Measurements from ENCODE around the gene YIPF1.
"Not testable (repeated sequence)": the region's sequence is repeated elsewhere in the genome, so short reads cannot be mapped to it uniquely, and the experiment has no call there.

YIPF1 gene

DNA sequence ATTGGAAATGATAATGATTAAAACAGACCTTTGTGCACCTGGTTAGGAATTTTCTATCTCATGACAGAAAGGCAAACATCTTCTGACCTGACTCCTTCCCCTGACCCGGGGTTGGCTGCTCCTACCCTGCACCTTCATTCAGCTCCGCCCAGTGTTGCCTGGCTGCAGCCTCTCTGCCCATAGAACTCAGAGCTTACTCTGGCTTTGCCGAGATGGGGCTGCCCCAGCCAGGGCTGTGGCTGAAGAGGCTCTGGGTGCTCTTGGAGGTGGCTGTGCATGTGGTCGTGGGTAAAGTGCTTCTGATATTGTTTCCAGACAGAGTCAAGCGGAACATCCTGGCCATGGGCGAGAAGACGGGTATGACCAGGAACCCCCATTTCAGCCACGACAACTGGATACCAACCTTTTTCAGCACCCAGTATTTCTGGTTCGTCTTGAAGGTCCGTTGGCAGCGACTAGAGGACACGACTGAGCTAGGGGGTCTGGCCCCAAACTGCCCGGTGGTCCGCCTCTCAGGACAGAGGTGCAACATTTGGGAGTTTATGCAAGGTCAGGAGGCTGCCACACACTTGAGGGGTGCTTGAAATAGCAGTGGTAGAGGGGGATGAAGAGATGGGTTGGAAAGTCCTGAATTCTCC lies 4.5 kb upstream of the YIPF1 start, which contains the start of gene DIO1:
TSS of gene DIO1 (plus strand) at position 189 of the 638 bp plus-strand sequence. CDS start at position 213, 24 bp downstream.
- DNase-seq: no peak

DNA sequence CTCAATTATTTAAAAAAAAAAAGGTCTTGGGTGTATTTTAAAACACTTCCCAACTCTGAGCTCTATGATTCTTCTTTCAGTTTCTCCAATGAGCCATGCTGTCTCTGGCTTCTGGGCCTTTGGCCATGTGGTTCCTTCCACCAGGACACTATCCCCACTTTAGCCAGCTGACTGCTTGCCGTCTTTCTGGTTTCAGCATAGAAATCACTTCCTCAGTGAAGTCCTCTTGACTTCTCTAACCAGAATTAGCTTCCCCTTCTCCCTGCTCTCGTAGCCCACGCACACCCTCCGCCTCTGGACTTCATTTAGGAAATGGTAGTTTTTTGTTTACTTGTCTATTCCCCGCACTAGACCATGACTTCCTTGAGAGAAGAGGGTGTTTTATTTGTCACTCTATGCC lies 3.3 kb upstream of the YIPF1 start:
- DNase-seq: peak; percentile 6 to 31

DNA sequence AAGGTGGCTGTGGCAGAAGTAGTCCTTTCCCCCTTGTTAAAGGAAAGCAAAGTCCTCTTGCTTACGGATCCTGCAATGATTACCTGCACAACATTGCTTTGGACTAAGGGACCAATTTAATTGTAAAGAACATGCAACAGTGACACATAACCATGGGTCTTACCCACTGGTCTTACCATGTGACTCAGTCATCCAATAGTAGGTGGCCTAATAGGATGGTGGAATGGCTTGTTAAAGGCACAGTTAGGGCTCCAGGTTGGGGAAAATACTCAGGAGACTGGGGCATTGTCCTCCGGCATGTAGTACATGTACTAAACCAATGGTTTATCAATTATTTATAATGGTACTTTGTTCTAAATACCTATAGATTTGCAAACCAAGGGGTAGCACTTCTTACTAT lies 2.1 kb upstream of the YIPF1 start:
- DNase-seq: no peak

DNA sequence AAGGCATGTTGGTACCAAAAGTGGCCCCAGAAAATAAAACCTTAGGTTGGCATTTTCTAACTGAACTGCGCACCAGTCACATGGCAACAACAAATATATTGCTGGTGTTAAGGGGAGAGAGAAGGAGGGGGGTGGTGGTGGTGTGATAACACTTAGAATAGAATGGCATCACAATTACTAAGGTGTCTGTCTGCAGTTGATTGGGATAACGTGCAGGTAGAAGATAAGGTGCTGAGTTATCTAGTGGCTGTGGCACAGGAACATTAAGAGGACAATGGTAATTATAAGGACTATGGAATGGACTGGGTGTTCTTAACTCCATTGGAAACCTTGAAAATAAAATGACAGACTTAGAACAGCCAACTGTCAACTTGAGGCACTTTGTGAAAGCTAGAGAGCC lies 1.4 kb upstream of the YIPF1 start:
- no peak for DNase-seq

DNA sequence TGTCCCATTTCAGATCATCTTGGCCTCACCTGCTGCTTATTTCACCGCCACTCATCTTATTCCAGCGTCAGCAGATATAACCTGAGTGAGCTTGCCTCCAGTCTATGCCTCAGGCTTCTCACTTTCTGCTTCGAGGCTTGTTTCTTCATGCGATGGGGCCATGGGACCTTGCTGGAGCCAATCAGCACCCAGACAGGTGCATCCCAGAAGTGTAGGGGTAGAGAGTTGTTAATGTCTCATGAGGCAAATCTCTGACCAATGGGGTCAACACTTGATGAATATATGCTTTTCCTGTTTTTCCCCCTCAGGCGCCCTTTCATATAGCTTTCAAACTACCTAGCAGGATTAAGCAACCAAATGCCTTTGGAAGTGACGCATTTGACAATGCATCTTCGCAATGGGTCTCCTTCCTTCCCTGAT lies 935 bp upstream of the YIPF1 start:
- DNase-seq: no peak

DNA sequence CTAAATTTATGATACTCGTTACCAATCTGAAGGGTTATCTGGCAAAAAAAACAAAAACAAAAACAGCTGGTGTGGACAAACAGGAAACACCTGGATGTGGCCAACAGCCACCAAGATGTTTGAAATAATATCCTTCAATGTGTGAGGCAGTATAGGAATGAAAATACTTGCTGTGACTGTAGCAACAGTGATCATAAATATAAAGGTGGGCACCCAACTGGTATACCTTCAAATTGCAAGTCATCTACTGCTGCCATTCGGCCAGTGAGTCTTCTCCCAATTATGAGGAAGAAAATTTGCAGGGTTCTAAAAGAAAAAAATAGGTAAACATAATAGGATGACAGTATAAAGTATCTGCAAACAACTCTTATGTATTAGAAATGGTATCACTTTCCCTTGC lies 916 bp downstream of the YIPF1 start:
- no peak for DNase-seq

DNA sequence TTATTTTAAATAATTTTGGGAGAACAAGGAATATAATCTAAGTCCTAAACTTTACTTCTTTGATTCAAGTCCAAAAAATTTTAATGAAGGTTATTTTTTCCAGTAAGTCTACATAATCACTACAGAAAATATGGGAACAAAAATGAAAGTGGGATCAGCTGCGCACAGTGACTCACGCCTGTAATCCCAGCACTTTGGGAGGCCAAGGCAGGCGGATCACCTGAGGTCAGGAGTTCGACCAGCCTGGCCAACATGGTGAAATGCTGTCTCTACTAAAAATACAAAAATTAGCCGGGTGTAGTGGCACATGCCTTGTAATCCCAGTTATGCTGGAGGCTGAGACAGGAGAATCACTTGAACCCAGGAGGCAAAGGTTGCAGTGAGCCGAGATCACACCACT lies 6.0 kb downstream of the YIPF1 start:
- DNase-seq: not testable (repeated sequence)

DNA sequence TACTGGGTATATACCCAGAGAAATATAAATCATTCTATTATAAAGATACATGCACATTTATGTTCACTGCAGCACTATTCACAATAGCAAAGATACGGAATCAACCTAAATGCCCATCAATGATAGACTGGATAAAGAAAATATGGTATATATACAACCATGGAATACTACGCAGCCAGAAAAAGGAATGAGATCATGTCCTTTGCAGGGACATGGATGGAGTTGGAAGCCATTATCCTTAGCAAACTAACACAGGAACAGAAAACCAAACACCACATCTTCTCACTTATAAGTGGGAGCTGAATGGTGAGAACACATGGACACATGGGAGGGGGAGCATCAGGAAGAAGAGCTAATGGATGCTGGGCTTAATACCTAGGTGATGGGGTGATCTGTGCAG lies 7.7 kb downstream of the YIPF1 start:
- DNase-seq: not testable (repeated sequence)

DNA sequence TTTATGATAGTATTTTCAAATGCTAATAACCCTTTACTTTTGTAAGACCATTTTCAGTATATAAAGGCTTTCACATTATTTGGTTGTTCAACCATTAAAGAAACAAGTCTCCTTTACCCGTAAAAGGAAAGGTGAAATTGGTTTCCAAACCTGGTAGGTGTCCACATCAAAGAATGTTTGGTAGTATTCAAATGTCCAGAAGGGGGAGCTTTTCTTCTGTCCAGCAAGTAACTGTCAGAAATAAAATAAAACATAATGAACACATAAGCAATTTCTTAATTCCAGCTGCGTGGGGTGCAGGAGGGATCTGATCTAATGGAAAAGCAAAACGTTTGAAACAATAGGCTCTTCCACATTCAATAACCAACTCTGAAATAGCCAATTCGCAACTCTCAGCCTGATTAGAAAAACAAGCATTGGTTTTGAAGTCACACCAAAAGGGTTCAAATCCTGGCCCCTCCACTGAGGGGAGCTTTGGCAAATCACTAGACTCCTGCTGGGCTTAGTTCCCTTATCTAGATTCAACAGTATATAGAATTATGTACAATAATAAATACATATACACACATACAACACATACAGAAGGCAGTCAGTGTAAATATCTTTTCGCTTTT lies 11.0 kb downstream of the YIPF1 start:
- peak in 1 of 2 donors; percentile 52 for DNase-seq

DNA sequence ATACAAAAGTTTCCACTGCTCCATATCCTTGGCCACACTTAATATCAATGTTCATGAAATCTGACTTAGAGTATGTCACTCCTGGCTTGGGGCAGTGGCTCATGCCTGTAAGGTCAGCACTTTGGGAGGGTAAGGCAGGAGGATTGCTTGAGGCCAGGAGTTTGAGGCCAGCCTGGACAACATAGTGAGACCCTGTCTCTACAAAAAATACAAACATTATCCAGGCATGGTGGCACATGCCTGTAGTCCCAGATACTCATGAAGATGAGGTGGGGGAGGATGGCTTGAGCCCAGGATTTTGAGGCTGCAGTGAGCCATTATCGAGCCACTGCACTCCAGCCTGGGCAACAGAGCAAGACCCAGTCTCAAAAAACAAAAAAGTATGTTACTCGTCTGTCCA lies 14.4 kb downstream of the YIPF1 start:
- DNase-seq: not testable (repeated sequence)

DNA sequence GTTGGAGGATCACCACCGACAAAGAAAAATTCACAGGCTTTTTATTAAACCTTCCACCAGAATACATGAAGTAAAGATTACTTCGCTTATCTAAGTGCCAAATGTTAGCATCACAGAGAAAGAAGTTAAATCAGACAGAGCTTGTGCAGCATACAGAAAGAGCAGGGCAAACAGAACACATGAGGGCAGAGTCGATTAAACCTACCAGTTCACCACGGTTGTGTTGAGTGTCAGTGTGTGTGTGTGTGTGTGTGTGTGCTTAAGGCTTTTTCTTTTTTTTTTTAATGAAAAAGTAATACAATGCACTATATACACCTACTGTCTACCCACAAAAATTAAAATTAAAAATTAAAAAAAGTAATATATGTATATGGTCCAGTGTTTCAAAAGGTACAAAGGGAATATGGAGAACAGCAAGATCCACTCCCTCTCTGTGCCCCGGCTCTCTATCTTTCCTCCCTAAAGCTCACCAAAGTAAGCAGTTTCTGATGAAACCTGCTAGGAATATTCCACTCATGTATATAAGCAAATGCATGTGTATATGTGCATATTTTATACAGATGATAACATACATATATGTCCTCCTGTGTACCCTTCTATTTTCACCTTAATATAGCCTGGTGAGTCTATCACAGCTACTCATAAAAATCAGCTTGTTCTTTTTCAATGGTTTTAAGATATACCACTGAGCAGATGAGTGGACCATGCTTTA lies 17.7 kb downstream of the YIPF1 start:
- no peak for DNase-seq

DNA sequence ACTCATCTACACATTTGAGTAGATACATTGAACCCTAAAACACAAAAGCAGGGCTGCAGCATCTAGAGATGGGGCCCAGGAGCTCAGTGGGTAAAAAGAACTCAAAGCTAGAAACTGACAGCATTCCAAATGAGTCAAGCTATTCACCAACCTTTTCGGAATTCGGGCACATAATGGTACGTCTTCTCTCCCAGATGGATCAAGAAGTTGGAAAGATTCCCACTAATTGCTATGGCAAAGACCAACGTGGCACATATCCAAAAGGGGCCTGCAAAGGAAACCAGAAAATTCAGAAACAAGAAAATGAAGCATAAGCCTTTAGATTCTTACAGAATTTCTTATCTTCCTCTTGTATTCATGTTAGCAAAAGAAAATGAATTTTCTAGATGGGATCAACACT lies 18.4 kb downstream of the YIPF1 start:
- DNase-seq: no peak

DNA sequence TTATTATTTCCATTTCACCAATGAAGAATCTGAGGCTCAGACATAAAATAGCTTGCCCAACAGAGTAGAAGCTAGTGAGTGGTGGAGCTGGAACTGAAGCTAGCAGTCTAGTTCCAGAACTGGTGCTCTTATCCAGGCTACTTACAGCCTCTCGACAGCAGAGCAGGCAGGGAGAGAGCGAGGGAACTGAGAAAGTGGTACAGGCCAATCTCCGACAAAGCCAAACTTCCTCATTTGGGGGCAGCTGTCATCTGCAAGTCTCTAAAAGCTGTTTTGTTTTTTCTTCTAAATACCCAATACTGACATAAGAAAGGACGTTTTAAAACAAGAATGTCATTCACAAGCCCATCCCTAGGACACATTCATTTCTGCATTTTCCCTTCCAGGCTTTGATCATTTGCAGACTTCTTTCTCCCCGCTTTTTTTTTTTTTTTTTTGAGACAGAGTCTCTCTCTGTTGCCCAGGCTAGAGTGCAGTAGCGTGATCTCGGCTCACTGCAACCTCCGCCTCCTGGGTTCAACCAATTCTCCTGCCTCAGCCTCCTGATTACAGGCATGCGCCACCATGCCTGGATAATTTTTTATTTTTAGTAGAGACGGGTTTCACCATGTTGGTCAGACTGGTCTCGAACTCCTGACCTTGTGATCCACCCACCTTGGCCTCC lies 20.0 kb downstream of the YIPF1 start:
- no peak for DNase-seq

DNA sequence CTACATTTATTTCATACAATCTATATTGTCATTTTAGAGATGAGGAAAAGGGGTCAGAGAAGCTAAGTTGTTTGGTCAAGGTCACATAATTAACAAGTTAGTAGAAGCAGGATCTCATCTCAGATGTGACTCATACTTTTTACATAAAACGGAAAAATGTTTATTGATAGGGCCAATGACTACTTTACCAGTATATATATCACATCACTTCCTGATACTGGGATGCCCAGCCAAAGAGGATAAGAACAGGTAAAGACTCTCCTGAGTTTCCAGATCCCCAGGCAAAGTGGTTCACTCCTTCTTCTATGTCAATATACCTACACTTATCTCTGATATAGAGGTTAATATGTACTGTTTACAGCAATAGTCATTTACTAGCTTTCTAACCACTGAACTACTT lies 21.0 kb downstream of the YIPF1 start:
- no peak for DNase-seq

DNA sequence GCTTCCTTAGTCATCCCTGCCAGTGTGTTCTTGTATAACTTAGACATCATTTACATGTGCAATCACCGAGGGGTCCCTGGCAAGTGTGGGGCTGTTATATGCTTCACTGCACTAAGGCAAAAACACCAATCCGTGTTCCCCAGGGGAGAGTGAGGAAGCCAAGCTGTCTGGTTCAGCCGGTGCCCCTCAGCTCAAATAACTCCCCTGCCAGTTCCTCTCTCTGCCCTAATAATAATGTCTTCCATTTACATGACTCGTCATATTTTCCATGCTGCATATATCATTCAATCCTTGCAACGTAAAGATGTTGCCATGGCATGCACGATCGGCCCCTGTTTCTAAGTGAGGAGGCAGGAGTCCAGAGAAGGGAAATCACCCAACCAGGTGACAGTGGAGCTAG lies 27.1 kb downstream of the YIPF1 start:
- no peak for DNase-seq

DNA sequence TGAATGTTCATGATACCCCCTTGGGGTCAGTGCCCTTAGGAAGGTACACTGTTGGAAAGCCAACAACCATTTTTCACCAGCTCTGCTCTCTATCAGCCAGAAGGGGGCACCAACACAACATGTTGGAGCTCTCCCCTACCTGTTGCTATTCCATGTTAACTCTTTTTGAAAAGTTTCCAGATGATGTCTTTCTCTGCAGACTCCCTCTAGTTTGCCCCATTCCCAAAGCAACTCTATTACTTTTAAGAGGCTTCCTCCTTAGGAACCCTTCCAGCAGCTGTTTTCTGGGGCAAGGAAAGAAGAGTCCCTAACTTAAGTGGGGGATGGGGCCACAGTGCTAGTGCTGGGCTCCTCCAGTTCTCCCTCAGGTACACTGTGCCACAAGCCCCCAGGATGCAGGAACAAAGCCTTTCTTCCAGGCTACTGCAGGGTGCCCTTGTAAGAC lies 28.6 kb downstream of the YIPF1 start:
- peak; percentile 41 to 67 for DNase-seq

DNA sequence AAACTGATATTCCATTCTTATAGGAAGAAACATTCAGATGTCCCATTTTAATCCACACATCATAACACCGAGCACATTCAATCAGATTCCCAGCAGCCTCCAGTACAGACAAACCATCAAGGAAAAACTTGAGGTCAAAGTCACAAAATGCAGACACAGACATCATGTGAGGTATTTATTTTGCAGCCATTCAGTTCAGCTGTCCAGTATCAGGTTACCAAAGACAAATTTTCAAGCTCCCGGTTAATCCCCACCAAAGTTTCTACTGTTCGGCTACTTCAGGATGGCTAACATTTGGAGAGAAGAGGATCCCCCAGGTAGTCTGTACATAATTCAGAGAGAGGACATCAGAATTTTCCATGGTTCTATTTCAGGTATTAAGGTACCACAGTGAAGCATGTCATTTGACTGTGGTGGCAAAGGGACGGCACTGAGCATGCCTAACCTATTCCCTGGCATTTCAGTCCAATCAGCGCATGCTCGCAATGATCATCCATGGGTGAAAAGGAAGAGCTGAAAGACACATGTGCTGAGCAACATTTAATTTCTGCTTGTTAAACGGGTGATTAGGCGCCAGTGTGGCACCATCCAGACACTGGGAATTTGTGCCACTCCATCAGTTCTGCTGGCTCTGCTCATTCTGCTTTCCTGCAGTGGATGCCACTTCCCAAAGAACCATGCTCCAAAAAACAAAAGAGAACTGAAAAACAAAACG lies 37.9 kb downstream of the YIPF1 start:
- no peak for DNase-seq

DNA sequence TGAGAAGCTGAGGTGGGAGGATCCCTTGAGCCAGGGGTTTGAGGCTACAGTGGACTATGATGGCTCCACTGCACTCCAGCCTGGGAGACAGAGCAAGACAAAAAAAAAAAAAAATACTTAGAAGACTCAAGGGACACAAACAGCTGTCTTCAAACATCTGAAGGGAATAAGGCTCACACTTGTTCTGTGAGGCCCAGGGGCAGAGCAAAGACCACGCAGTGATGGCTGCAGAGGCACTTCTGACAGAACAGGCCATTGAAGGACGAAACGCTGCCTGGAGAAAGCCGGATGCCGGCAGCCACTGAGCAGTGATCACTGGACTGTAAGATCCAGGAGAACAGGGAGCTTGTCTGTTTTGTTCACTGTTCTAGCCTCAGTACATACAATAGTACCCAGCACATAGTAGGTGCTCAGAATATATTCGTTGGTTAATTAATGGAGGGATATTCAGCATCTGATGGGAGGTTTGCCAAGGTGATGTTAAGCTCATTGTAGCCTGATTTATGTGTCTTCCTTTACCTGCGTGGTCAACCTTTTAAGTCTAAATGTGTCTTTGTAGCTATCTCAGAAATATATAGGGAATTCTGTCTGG lies 39.4 kb downstream of the YIPF1 start:
- DNase-seq: no peak

DNA sequence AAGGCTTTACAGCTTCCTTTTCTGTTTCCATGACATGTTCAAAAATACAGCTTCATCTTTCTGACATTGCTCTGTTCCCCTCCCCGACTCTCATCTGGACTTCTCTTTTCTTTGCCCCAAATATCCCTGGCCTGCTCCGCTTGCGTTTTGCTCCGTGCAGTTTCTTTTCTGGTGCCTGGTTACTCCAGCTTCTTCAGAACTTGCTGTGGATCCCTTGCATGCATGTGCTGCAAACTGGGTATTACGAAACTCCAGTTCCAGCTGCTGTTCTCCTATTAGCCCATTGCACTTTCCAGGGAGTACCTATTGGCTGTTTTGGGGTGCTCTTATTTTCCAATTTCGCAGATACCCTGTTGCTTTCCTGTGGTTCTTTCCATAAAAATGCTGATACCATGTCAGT lies 41.6 kb downstream of the YIPF1 start:
- no peak for DNase-seq

DNA sequence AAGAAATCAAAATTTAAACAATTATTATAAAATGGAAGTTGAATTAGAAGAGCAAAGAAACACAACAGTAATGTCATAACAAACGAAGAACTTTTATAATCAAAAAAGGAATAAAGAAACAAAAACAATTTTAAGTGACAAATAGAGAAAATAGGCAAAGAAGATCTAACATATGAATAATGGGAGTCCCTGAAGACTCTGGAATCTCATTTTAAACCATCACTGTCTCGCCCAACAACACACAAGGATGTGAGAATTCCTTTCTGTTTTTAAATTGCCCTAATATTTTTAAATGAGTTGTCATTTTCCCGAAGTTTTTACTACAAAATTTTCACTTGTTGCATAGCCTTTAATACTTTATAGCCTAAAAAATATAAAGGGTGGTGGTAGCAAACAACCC lies 47.2 kb downstream of the YIPF1 start:
- DNase-seq: no peak

DNA sequence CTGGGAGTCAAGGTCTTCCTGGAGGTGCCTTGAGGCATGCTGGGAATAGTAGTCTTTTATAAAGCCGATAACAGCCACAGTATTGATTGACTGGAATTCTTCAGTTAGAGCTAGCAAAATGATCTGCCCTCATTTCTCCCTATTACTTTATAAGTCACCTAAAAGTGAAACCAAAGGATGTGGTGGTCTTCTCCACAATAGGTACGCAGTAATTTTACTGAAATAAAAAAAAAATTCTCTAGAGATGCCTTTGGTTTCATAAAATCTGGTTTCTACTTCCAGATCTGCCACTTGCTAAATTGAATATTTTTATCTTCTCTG lies 51.0 kb downstream of the YIPF1 start:
- DNase-seq: no peak

DNA sequence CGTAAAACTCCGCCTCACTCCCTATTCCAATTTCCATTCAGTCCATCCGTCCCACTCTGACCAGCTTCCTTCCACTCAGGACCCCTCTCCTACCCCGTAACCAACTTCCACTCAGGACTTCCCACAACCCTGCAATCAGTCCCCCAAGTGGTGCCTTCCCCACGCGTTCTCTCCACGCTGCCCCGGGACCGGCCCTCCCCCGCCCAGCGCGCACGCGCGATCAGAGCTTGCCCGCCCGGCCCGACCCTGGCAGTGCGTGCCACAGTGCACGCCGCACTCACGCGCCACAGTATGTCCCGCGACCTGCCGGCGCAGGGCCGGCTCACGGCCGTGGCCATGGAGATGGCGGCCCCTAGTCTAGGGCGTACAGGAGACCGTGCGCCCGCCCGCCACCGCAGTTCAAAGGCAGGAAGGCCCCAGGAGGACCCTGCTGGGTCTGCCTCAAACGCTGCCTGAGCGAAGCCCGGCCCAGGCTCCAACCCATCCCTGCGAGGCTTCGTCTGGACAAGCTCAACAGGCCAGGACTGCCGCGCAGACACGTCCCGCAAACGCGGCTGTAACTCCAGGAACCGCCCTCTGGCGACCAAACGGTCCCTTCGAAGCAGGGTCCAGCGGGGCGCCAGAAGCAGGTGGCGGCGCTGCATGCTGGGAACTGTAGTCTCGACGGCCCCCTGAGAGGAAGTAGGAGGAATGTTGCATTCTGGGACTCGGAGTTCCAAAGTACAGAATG lies 51.5 kb downstream of the YIPF1 start, which contains the start of gene NDC1:
TSS of gene NDC1 (minus strand) at position 373 of the 730 bp plus-strand sequence. CDS start at position 338, 35 bp downstream.
- DNase-seq: peak; percentile 91 to 94

Measured in CD4-positive, alpha-beta T cell treated with Interferon alpha-2 for 1 hour (primary cell).